ENCODE results near the gene ACTL9.

DNA sequence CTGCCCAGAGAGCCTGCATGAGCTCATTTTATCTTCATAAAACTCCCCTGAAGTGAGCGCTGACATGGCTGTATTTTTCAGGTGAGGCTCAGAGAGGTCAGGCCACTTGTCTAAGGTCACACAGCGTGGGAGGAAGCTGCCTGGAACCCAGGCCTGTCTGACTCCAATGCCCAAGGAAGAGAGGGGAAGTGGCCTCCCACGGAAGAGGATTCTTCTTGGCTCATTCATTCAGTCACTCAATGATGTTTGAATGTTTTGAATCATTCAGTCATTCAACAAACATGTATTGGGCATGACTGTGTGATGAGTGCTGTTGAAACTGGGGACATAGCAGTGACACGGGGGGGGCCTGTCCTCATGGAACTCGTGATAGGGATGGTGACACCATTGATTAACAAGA, 12.0 kb downstream of the ACTL9 start:
- TF ChIP-seq EZH2phosphoT487 (IDR thresholded peaks at IDR 0.05; ENCODE audit: borderline replicate concordance, low read depth): no peak
- TF ChIP-seq TEAD4 (IDR thresholded peaks at IDR 0.05; ENCODE audit: borderline replicate concordance, insufficient read depth): no peak
- TF ChIP-seq CHD2 (IDR thresholded peaks at IDR 0.05; ENCODE audit: low read length, partially characterized antibody): no peak
- no peak for TF ChIP-seq REST (IDR thresholded peaks at IDR 0.05; ENCODE audit: low read depth, low read length)
- TF ChIP-seq CTCF (IDR thresholded peaks at IDR 0.05): no peak
- no peak for TF ChIP-seq FOSL2 (IDR thresholded peaks at IDR 0.05; ENCODE audit: borderline replicate concordance, low read depth)
- TF ChIP-seq, protein P1, sequence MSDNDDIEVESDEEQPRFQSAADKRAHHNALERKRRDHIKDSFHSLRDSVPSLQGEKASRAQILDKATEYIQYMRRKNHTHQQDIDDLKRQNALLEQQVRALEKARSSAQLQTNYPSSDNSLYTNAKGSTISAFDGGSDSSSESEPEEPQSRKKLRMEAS (IDR thresholded peaks at IDR 0.05; ENCODE audit: low read depth): no peak
- TF ChIP-seq EP300 (IDR thresholded peaks at IDR 0.05; ENCODE audit: borderline replicate concordance in 1 of 2, low read depth in 1 of 2, low read length in 1 of 2): no peak
- no peak for TF ChIP-seq MXI1 (IDR thresholded peaks at IDR 0.05; ENCODE audit: low read depth, low read length)
- TF ChIP-seq GABPA (IDR thresholded peaks at IDR 0.05; ENCODE audit: low read depth): no peak
- no peak for TF ChIP-seq JUND (IDR thresholded peaks at IDR 0.05)
- no peak for TF ChIP-seq POLR2AphosphoS5 (IDR thresholded peaks at IDR 0.05; ENCODE audit: low read depth, low read length)

Measured in SK-N-SH (cell line).